Esophagus squamous epithelium (tissue), 4 donors: ENCODE data around the gene ZDHHC8.

ENCODE experiments used
- POLR2A ChIP-seq, 4 donors: fragments of 450-650 bp; IDR thresholded peaks; one replicate each; pipeline ENCODE4 v1.6.1; 2017; ENCODE audit warnings: antibody characterized with exemption in 4 of 4, mild to moderate bottlenecking in 4 of 4, moderate library complexity in 3 of 4
- TF ChIP-seq, protein P1 (sequence below), 6 experiments: fragments of 450-650 bp in 4 of 6; fragments of 200-600 bp in 2 of 6; sonication (generic) in 2 of 6; IDR thresholded peaks; one replicate each; pipeline ENCODE4 v1.5.1; 2016 to 2019; ENCODE audit warnings: antibody characterized with exemption in 6 of 6, mild to moderate bottlenecking in 4 of 6, moderate library complexity in 4 of 6

DNA sequence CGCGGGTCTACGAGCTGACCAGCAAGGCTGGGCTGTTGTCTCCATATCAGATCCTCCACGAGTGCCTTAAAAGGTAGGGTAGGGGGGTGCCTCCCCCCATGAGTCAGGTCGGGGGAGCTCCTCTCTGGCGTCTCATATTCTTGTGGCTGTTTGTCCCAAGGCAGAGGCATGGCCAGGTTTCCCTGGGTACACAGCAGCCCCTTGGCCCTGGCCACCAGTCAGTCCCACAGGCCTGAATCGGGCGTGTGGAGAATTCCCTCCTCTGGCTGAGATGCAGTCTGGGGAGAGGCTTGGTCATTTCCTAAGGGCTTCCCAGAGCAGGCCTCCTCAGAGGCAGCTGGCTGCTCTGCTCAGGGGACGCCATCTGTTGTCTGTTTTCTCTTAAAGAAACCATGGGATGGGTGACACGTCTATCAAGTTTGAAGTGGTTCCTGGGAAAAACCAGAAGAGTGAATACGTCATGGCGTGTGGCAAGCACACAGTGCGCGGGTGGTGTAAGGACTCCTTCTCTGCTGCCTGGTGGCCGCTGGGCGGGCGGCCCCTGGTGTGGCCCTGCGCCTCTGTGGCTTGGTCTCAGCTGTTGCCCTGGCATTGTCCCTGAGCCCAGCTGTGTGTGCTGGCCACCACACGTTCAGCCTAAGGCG is 25.3 kb upstream of the ZDHHC8 start:
- TF ChIP-seq, protein P1, sequence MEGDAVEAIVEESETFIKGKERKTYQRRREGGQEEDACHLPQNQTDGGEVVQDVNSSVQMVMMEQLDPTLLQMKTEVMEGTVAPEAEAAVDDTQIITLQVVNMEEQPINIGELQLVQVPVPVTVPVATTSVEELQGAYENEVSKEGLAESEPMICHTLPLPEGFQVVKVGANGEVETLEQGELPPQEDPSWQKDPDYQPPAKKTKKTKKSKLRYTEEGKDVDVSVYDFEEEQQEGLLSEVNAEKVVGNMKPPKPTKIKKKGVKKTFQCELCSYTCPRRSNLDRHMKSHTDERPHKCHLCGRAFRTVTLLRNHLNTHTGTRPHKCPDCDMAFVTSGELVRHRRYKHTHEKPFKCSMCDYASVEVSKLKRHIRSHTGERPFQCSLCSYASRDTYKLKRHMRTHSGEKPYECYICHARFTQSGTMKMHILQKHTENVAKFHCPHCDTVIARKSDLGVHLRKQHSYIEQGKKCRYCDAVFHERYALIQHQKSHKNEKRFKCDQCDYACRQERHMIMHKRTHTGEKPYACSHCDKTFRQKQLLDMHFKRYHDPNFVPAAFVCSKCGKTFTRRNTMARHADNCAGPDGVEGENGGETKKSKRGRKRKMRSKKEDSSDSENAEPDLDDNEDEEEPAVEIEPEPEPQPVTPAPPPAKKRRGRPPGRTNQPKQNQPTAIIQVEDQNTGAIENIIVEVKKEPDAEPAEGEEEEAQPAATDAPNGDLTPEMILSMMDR (IDR thresholded peaks at IDR 0.05) = no peak
- TF ChIP-seq POLR2A (IDR thresholded peaks at IDR 0.05) = no peak
